CD4-positive, alpha-beta T cell treated with Interleukin-21 for 1 hour (primary cell): Measurements from ENCODE around the gene IQGAP2.
A peak's percentile ranks its signal among the peaks of the same experiment; 100 is the strongest.
"Not testable (repeated sequence)": the region's sequence is repeated elsewhere in the genome, so short reads cannot be mapped to it uniquely, and the experiment has no call there.

ENCODE experiments used
- DNase-seq: peaks from one replicate; pipeline ENCODE4 v3.0.0-alpha.2; 2020

Gene IQGAP2

DNA sequence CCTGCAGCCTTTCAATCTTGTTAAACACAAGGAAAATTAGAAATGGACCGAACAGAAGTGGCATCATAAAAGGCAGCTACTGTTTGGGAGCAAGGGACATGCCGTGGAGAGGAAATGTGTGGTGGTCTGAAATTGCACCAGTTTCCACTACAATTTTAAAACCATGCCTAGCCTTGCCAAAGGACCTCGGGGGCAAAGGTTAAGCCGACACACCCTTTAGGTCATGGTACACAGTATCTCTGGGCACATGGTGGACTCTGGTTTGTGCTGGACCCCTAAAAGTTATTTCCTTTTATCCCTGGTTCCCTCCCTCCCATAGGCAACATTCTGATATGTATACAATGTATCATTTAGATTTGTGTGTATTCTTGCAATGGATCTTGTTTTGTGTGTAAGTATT is 142.1 kb downstream of the IQGAP2 start:
- no peak for DNase-seq

- peak; percentile 39 for DNase-seq
Measured at GRCh38 chr5:76546497-76547102, 143.5 kb downstream of the IQGAP2 start.

DNA sequence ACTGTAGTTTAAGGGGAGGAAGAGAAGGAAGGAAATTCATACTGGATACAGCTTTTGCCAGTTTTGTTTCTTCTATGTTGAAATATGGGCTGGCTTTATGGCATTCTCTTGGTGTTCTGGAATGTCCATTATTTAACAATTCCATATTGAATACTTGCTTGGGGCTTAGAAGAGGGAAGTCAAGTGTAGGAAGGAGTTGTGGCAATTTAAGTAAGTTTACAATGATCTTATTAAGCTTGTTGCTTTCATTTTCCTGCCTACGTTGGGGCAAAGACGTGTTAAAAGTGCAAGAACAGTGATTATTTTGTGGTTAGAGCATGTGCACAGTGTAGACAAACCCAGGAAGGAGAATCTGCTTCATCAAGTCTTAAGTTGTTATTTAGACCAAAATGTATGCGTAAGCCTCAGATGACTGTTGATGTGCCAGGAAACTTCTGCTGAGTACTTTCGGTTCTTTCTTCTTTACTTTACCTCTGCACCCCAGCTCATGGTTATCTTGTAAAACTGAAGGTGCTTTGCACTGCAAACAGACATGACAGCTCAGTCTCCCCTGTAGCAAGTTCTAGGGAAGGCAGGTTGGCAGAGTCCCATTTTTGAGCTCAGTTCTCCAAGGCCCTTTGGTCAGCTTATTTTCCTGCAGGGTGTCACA is 144.3 kb downstream of the IQGAP2 start:
- DNase-seq, result peak; percentile 82

DNA sequence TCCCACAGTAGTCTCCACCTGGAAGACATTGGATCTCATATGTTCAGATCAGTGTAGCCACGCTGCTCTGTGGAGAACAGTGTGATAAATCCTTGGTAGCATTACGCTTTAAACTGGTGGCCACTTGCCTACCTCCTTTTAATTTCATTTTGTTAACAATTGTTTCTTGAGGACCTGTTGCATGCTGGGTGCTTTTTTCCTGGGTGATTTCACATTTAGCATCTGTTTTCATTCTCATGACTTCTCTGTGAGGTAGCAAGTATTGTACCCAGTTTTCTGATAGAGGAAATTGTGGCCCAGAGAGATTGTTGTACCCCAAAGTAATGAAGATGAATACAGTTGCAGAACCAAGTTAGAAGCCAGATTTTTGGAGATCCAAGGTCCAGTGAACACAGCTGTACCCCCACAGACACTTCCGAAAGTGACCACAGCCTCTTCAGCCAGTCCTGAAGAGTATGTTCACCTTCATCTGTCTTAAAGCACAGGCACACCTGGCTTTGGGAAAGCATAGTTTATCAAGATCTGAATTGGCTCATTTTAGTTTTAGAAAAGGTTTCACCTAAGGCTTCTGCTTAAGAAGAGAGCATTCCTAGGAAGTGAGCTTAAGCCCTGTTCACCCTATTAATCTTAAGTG is 144.9 kb downstream of the IQGAP2 start:
- no peak for DNase-seq

GRCh38 chr5:76548525-76549229 is 145.6 kb downstream of the IQGAP2 start:
- no peak for DNase-seq

DNA sequence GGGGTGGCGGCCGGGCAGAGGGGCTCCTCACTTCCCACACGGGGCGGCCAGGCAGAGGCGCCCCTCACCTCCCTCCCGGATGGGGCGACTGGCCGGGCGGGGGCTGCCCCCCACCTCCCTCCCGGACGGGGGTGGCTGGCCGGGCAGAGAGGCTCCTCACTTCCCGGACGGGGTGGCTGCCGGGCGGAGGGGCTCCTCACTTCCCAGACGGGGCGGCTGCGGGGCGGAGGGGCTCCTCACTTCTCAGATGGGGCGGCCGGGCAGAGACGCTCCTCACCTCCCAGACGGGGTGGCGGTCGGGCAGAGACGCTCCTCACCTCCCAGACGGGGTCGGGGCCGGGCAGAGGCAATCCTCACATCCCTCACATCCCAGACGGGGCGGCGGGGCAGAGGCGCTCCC is 147.8 kb downstream of the IQGAP2 start:
- not testable (repeated sequence) for DNase-seq

DNA sequence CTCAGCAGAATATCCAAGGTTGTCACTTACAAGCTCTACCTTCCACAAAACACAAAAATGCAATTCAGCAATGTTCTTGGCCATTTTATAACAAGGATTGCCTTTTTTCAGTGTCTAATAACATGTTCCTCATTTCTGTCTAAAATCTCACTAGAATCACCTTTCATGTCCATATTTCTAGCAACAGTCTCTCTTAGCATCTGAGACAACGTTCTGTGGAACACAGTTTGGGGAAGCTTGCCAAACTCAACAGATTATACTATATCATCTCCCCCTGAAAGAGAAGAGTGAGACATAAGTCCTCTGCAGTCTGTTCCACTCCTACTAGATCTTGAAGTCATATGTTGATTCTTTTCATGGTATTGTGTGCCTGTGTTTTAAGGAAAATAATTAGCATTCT is 149.5 kb downstream of the IQGAP2 start:
- DNase-seq, result no peak

- no peak for DNase-seq
Measured at GRCh38 chr5:76553251-76553650, 150.2 kb downstream of the IQGAP2 start.

DNA sequence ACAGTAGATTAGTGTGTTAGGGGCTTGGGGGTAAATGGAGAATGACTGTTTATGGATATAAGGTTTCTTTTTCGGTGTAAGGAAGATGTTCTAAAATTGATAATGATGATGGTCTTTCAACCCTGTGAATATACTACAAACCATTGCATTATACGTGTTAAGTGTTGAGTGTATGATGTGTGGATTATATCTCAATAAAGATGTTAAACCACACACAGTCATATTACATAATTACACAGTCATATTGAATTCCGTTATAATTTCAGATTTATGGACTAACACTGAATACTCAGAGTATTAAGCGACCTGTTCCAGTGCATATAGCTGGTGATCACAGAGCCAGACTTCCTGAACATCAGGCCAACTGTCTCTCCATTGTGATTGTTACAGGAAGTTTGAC is 152.0 kb downstream of the IQGAP2 start:
- DNase-seq, result no peak

DNA sequence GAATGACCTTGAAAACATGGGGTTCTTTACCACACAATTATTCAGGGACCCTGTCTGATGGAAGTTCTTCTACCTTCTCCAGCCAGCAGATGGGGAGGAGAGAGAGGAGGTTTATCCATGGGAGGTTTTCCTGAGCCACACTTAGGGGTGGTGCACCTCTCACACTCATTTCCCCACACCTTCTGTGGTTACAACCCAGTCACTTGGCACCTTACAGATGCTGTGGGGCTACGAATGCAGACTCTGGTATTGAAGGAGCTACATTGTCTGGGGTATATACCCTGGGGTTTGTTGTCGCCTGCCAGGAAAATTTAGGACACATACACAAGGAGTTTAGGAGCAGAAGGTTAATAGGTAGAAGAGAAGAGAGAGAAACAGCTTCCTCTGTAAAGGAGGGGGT is 152.6 kb downstream of the IQGAP2 start:
- DNase-seq, result no peak

- no peak for DNase-seq
Measured at GRCh38 chr5:76556511-76557221, 153.6 kb downstream of the IQGAP2 start.

- DNase-seq, result no peak
Measured at GRCh38 chr5:76560952-76561891, 158.1 kb downstream of the IQGAP2 start.

GRCh38 chr5:76561959-76562358 is 158.9 kb downstream of the IQGAP2 start:
- DNase-seq, result no peak

DNA sequence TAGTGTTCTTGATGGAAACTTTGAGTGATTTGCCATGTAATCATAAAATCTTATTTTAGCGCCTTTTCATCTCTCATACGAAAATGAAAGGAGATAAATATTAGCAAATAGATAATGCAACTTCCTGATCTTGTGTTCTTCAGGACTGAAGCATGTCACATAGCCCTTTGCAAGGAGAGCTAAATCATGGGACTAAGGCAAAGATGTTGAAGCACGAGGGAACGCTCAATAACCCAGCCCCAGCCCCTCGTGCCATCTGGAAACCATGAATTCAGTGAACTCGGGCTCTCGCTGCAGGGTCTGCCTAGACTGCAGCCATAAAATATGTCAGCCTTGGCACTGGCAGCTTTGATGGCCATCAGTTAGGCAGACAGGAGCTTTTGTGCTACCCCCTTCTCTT is 161.9 kb downstream of the IQGAP2 start:
- no peak for DNase-seq

GRCh38 chr5:76570153-76570552 is 167.1 kb downstream of the IQGAP2 start:
- no peak for DNase-seq

- DNase-seq, result no peak
Measured at GRCh38 chr5:76571559-76571958, 168.5 kb downstream of the IQGAP2 start.

DNA sequence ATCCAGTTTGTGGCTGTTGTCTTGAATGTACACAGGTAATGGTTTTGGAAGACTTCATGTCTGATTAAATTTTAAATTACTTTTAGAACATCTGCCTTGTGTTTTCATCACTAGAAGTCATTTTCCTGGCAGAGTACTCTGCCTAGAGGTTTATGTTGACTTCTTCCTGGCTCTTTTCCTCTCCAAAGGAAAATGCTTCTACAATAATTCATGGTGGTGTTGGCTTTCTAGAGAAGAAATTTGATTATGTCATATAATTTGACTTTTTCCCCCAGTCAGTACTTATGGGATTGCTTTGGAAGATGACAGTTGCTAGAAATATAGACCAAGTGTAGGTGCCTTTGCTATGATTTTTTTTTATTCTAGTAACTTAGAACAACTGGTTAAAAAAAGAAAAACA is 173.4 kb downstream of the IQGAP2 start:
- DNase-seq, result no peak

DNA sequence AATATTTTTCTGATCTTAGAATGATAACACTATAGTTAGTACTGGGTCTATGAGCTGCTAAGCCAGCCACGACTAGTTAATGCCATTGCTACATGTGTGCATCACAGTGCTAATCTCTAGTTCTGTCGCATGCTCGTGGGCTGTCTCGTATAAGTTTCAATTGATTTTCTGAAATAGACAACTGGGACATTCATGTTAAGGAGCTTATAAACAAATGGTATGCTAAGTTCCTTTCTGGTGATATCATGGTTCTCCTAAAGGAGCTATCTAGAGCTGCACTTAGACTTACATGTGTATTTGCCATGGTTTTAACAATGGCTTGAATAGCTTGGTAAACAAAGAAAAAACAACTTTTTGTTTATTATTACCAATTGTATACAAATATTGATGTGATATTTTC is 173.9 kb downstream of the IQGAP2 start:
- DNase-seq, result no peak

DNA sequence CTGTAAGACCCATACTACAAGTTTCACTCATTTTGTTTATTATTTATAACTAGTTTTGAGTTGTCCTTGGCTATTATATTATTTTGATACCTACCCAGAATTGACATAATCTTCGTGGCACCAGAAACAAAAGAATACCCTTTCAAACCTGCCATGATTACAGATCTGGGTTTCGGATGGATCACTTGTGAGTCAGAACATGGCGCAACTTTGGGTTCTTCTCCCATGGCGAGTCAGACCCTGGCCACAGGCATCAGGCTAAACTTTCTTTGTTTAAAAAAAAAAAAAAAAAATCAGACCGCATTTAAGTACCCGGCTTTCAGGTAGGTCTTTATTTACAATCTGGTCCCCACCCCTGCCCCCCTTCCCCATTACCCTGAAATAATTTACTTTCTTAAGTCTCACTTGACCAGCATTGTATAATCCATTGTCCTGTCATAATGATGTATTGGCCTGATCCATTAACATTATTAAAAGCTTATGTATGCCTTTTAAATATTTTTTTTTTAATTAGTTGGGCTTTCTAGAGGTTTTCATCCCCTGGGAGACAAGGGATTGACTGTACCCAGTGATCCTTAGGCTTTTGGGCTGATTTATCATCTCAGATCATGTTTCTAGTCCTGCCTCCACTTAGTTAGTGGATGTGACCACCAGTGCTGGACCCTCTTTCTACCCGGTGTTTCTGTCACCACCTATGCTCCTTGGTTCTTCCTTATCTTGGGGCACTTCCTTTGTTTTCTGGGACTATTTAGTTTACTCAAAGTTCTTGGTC is 176.3 kb downstream of the IQGAP2 start:
- DNase-seq, result no peak

DNA sequence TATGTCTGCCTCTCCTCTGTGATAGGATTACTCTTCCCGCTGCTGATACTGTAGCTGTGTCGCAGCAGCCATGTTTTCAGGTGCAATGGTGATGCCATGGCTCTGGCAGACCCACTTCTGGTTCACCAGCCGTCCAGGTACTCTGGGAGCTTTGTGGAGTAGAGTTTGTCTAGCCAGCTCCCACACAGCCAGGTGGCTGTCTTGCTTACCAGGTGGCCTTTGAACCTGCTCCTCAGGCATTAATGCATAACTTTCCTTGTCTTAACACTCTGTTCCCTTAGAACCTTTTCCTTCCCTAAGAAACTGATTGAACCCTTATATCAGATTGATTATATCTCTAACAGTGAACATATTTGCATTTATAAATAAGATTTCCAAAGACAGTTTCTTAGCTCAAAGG is 177.9 kb downstream of the IQGAP2 start:
- DNase-seq, result no peak
